Amygdala (tissue), 56 donors: ENCODE data around the gene TNPO2.
A peak's percentile ranks its signal among the peaks of the same experiment; 100 is the strongest.
"Not testable (repeated sequence)": the region's sequence is repeated elsewhere in the genome, so short reads cannot be mapped to it uniquely, and the experiment has no call there.

Experiments
- DNase-seq, 56 donors: peaks; one replicate each; lab custom pipeline; 2025; lab: John Stamatoyannopoulos, UW

The TNPO2 gene

DNA sequence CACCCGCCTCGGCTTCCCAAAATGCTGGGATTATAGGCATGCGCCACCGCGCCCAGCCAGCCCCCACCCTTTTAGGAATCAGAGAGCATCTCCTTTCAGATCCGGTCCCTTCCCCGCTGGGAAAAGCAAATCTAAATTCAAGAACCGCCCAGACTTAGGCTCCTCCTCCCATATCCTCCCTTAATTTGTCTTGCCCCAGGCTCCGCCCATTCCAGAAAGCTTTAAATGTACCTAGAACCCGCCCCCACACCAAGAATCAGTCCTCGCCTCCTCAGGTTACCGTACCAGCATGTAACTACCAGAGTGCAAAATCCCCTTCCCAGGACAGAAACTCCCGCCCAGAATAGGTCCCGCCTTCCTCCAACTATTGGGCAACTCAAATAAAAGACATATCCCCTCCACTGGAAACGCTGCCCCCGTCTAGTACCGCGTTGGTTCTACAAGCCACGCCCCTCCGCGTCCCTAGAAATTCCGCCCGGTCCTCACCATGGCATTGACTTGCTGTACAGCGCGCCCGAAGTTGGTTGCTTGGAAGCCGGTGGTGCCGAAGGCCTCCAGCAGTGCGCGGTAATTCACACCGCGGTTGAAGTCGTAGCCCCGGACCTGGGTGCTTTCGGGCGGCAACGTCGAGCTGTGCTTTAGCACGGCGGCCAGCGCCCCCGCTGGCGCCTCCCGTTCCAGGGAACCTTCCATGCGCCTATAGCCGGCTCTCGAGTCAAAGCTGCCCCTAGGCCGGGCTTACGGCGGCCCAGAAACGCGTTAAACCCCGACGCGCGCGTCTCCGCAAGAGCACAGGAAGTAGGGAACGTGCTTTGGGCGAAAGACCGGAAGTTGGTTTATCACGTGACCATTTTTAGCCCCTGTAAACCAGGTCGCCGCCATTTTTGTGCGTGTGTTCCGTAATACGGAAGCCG lies 42.4 kb downstream of the TNPO2 start, which contains the start of gene DHPS:
TSS of gene DHPS (minus strand) at position 807 of the 914 bp plus-strand sequence. CDS start at position 693, 114 bp downstream.
- peak in 55 of 56 donors; percentile 32 to 93 (median 81) for DNase-seq

DNA sequence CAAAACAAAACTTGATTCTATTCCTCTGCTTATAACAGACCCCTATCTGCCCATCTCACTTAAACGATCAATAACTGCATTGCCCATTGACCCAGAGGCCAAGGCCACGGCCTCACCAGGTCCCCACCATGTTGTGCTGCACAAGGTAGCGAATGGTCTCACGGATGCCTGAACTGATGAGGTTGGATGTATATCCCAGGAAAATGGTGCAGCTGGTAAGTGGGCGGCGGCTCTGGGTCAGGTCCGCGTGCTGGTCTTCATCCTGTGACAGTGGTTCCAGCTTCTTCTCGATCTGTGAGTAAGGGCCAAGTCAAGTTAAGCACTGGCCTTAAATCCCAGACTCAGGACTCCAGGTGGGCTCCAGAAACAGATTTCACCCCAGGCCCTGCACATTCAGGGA lies 43.7 kb downstream of the TNPO2 start:
- DNase-seq, result no peak

DNA sequence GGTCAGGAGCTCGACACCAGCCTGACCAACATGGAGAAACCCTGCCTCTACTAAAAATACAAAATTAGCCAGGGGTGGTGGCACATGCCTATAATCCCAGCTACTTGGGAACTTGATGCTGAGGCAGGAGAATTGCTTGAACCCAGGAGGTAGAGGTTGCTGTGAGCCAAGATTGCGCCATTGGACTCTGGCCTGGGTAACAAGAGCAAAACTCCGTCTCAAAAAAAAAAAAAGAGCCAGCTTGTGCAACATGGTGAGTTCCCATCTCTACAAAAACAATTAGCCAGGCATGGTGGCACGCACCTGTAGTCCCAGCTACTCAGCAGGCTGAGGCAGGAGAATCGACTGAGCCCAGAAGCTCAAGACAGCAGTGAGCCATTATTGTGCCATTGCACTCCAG lies 45.7 kb downstream of the TNPO2 start:
- DNase-seq, result not testable (repeated sequence)

DNA sequence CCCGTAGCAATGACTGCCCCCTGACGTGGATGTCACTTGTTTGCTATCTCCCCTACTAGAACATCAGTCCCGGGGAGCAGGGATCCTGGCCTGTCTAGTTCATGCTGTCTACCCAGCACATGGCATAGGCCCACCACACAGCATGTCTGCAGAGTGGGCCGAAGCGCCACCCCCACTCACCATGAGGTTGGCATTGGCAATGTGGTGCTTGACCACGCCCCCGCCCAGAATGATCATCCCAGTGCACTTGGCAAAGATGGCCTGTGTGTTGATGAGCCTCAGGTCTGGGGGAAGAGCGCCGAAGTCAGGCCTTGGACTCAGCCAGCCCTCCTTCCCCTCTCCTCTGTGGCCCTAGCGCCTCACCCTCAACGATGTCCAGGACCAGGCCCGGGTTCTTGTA lies 46.8 kb downstream of the TNPO2 start:
- no peak for DNase-seq

DNA sequence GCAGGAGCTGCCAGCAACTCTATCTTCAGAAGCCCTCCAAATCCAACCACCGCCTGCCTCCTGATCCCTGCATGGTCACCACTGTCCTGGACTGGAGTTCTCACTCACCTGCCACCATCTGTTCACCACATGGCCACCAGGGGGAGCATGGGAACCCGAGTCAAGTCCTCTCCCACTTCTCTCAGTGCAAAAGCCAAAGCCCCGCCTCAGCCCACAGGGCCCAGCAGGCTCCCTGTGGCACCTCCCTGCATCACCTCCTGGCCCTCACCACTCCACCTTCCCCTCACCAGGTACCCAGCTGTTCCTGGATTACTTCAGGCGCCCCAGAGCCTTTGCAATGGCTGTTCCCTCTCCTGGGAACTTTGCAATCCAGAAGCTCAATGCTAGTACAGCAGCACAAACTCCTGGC lies 47.3 kb downstream of the TNPO2 start:
- DNase-seq, result peak in 50 of 56 donors; percentile 6 to 80 (median 36)

DNA sequence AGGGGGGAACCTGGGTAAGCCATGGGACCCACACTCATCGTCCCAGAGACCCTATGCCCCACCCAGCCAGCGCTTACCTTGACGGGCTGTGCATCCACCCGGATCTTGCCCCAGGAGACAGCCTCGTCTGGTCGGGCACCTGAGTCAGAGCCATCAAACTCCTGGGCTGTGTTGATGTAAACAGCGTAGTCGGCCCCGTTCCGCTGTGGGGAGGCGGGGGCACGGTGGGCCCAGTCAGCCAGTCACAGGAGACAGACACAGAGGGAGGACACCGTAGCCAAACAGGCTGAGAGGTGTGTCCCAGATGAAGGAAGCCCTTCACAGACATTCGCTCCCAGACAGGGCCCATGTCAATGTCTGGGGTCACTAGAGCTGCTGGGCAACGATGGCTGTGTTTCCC lies 47.8 kb downstream of the TNPO2 start:
- DNase-seq, result no peak

DNA sequence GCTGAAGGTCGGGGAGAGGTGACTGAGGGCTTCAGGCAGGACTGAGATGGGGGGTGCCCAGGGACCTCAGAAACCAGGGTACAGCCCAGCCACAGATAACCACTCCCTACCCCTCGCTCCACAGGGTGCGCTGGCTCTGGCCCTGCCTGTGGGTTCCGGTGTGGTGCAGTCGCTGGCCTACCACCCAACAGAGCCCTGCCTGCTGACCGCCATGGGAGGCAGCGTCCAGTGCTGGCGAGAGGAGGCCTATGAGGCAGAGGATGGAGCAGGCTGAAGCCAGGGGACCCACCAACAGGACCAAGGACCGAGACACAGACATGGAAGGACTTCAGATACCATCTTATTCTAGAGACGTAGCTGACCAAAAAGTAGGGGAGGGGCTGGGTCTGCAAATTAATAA lies 48.3 kb downstream of the TNPO2 start:
- DNase-seq, result no peak

DNA sequence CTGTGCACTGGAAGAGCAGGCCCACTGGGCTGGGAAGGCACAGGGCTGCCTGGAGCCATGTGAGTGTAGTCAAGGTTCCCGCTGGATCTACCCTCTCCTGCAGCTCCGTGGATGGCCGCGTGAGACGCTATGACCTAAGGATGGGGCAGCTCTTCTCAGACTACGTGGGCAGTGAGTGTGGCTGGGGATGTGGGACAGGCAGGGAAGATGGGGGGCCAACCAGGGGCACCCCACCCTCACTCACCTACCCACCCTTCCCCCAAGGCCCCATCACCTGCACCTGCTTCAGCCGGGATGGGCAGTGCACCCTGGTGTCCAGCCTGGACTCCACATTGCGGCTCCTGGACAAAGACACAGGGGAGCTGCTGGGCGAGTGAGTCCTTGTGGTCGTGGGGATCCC lies 51.0 kb downstream of the TNPO2 start:
- no peak for DNase-seq

DNA sequence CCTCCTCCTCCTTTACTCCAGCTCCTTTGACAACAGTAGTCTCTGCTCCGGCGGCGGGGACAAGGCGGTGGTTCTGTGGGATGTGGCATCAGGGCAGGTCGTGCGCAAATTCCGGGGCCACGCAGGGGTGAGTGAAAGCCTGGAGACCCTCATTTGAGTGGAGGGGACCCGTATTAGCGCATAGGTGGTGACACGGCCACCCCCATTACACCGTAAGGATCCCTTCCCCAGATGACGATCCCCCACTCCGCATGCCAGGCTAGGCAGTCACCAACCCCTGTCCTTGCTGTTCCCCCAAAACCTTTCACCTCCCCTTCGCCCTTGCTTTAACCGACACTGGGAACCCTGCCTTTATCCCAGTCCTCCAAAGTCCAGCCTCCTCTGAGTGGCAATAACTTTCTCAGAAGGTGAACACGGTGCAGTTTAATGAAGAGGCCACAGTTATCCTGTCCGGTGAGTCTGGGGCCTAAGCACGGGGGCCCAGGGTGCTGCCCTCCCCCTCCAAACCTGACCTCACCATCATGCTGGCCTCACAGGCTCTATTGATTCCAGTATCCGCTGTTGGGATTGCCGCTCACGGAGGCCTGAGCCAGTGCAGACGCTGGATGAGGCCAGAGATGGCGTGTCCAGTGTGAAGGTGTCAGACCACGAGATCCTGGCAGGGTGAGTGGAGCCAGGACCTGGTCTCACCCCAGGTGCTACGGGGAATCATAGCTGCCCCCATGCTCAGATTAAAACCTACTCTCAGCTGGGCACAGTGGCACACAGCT lies 53.4 kb downstream of the TNPO2 start:
- peak in 1 of 56 donors; percentile 34 for DNase-seq

DNA sequence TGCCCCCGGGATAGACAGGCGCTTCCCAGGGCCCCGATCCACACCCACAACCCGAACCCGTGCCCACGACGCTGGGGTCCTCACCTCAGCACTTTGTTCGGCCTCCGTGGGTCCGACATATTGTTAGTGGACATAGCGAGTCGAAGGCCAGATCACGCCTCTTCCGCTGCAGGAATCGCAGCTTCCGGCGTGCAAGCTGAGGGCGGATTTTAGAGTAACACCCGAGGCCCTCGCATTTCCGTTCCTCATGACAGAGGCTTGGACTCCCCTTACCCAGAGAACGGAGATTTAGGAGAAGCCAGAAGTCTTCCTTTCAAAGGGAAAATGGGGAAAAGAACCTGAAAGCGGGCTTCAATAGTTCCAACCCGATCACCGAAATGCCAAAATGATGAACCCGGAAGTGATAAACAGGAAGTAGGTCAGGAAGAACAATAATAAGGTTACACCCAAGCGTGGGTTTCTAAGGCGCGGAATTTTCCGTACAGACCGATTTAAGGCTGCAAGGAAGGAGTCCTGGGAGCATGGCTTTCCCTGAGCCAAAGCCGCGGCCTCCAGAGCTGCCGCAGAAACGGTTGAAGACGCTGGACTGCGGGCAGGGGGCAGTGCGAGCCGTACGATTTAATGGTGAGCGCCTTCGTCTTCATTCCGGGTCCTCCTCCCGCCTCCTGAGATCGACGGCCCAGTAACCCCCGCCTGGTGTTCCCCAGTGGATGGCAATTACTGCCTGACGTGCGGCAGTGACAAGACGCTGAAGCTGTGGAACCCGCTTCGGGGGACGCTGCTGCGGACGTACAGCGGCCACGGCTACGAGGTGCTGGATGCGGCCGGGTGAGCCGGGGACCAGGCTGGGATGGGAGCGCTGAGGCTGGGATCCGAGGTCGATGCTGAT lies 54.2 kb downstream of the TNPO2 start:
- DNase-seq, result peak in 55 of 56 donors; percentile 25 to 90 (median 73)

DNA sequence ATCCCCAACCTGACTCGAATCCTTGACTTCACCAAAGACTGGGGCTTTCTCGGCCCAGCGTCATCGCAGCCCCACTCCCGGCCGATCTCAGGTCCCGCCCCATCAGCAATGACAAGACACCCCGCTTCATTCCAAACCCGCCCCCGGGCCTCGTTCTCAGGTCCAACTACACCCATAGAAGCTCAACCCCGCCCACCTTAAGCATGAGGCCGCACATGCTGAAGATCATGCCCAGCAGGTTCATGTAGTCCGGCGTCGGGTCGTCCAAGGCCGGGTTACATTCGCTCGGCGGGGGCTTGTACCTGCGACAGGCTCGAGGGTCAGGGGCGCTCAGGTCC lies 54.8 kb downstream of the TNPO2 start:
- DNase-seq, result peak in 30 of 56 donors; percentile 26 to 85 (median 60)

DNA sequence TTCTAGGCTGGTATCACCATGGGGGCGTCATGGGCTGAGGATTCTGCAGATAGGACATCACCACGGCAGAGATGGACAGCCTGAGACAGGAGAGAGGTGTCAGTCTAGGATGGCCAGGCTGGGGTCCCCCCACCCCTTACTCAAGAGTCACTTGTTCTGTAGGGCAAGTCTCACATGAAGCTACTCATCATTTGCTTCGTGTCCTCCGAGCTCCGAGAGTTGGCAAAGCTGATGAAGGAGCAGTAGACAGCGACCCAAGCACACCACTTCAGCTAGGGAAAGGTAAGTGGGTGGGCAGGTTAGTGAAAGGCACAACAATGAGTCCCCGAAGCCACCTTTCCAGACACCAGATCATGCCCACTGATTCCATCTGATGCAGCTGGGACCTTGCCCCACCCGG lies 55.4 kb downstream of the TNPO2 start:
- DNase-seq, result no peak

DNA sequence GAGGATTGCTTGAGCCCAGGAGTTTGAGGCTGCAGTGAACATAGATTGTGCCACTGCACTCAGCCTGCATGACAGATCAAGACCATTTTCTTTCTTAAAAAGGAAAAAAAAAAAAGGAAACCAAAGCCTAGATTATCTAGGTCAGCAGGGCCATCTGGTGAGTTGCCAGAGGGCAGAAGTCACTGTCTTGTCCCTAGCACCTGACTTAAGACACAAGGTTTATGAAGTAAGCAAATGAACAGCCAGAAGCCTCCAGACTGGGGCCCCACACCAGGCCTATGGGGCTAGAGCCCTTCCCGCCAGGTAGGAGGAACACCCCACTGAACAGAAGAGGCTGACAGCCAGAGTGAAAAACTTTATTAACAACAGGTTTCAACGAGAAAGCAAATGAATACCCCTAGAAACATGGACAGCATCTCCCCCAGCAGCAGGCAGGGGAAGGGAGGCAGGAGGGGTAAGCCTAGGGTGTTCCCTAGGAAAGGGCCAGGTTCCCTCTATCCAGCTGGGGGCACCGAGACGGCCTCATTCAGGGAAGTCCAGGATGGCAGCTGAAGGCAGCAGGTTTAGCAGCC lies 55.9 kb downstream of the TNPO2 start:
- DNase-seq, result no peak

DNA sequence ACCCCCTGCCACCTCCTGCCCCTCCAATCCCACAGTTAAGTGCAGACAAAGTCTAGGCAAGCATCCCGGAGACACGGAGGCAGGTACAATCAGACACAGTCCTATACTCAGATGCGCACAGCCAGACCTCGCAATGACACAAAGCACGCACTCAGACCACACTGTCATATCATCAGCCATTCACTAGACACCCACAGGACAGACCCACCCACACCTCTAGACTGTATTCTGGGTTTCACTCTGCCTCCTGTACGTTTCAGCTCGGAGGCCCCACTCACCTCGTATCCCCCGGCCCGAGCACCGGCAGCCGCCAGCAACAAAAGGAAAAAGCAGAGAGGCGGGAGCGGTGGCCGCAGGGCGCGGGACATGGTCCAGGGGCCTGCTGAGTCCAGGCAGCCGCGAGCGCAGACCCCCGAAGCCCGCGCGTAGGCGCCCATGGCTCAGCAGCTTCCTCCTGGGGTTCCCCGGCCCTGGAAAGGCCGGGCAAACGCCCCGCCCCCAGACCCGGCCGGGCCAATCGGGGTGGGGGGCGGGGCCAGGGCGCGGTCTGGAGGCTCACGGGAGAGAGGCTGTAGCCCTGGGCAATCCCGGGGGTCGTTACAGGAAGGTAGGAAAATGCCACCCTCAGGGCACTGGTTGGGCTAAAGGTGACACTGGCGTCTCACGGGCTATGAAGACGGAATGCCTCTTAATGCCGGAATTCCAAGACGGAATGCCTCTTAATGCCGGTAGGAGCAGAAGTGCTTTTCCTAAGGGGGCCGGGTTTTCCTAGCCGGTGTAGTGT lies 57.3 kb downstream of the TNPO2 start, which contains the start of the genes MAN2B1 and WDR83:
TSS of gene MAN2B1 (minus strand) at position 478 of the 784 bp plus-strand sequence. CDS start at position 437, 41 bp downstream.
TSS of gene WDR83 (plus strand) at position 543 of the 784 bp plus-strand sequence. CDS start 2,984 bp downstream, outside the sequence.
- peak in 50 of 56 donors; percentile 5 to 79 (median 50) for DNase-seq

DNA sequence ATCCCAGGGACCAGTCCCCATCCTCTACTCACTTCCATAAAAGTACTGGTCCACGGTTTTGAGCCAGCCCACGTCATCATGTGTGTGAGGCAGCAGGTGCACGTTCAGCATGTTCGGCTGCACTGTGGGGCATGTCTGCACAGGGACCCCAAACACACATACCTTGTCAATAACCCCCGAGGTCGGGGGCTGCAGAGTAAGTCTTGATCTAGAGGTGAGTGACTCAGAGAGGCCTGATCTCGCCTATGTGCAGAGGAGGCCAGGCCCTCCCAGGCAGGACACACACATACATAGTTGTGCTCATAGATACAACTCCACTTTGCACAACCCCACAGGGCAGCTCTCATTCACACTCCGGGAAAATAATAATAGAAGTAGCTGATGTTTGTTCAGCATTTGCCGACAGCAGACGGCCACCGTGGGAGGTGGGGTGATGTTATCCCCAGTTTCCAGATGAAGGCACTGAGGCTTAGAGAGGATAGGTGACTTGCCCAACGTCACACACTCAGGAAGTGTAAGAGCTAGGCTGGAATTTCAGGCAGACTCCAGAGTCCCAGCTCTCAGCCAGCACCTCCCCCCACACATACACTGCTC lies 58.0 kb downstream of the TNPO2 start:
- no peak for DNase-seq

DNA sequence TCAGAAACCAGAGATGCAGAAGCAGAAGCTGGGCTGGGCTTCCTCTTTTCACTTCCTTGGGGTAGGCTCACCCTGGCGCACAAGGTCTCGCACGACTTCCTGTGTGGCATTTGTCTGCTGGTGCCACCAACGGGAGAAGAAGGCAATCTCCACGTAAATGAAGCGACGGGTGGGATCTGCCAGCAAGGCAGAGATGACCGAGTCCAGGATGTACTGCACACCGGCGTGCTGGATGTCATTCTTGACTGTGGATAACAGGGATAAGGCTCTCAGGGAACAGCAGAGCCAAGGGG lies 58.5 kb downstream of the TNPO2 start:
- peak in 24 of 56 donors; percentile 1 to 56 (median 16) for DNase-seq

DNA sequence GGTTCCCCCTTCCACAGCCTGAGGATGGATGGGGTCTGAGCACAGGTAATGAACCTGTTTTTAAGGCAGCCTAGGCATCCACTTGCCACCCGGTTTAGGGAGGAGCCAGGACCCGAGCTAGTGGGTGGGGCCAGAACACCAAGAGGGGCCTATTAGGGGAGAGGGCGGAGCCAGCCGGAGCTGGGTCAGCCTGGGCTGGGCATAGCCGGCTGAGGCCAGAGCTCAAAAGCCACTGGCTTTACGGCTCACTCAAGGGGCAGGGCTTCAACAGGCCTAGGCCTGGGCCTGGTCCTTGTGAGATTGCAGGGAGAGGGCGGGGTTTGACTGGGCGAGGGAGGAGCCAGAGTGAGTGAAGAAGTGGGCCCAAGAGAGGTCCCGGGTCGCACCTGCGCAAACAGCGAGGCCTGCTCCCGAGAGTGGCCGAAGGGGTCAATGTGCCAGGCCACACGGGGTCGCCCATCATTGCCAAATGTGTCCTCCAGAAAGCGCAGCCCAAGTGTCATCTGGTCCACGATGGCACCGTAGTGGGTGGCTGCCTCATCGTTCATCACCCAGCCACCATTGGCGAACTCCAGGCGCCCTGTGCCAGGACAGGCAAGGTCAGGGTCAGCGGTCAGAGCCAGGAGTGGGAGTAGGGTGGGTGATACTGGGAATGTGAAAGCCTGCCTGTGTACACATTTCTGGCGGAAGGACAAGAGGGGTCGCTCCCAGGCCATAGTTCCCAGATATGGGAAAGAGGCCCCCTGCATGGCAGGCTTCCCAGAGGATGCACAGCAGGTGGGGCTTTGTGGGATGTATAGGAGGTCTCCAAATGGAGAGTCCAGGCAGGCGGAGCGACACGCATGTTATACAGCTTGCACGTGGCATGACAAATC lies 59.1 kb downstream of the TNPO2 start:
- DNase-seq, result no peak

DNA sequence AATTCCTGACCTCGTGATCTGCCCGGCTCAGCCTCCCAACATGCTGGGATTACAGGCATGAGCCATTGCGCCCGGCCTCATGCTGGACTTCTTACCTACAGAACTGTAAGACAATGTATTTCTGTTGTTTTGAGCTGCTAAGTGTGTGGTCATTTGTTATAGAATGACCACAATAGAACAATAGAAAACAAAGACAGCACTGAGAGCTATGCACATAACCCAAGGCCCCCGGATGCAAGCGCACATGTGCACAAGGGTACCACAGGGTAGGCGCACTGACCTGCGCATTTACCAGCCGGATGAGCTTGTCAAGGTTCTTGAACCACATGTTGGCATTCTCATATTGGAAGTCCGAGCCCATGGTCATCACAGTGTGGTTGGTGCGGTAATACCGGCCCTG lies 62.8 kb downstream of the TNPO2 start:
- peak in 15 of 56 donors; percentile 1 to 49 (median 33) for DNase-seq
